Tibial artery (tissue), 4 donors: ENCODE measurements around the gene NIP7.
A peak's percentile ranks its signal among the peaks of the same experiment; 100 is the strongest.

ENCODE experiments used
- DNase-seq, 2 donors: peaks; one replicate each; pipeline ENCODE4 v3.0.0-alpha.2; 2019
- H3K27ac ChIP-seq, 2 donors: fragments of 200-600 bp; sonication (generic) in 1 of 2; 1 replicate in 1 of 2; 2 replicates in 1 of 2; pipeline ENCODE4 v1.5.1; 2018 to 2019; ENCODE audit warnings: mild to moderate bottlenecking in 1 of 2
- H3K27me3 ChIP-seq, 2 donors: fragments of 200-600 bp; sonication (generic) in 1 of 2; one replicate each; pipeline versions ENCODE4 v1.5.1 to v1.6.0; 2016 to 2019
- H3K36me3 ChIP-seq, 3 donors: fragments of 200-600 bp; sonication (generic) in 2 of 3; one replicate each; pipeline ENCODE4 v1.5.1; 2016 to 2019; ENCODE audit warnings: mild to moderate bottlenecking in 2 of 3
- H3K4me1 ChIP-seq, 4 donors: fragments of 200-600 bp; sonication (generic) in 2 of 4; 1 replicate in 3 of 4; 2 replicates in 1 of 4; pipeline ENCODE4 v1.5.1; 2016 to 2019
- H3K4me3 ChIP-seq, 2 donors: fragments of 200-600 bp; sonication (generic) in 1 of 2; 1 replicate in 1 of 2; 2 replicates in 1 of 2; pipeline ENCODE4 v1.5.1; 2018 to 2019; ENCODE audit warnings: mild to moderate bottlenecking in 2 of 2
- H3K9me3 ChIP-seq, 3 donors: fragments of 200-600 bp; sonication (generic) in 1 of 3; one replicate each; pipeline ENCODE4 v1.5.1; 2016 to 2019
- intact Hi-C: fragments of 100-400 bp; cut with DNase I; formaldehyde crosslinking; loops from one replicate; pipeline ENCODE4 v1.15.0; 2023; ENCODE audit warnings: low total_unique reads
- TF ChIP-seq, protein P1 (sequence below), 2 experiments: fragments of 200-600 bp in 1 of 2; fragments of 450-650 bp in 1 of 2; IDR thresholded peaks; one replicate each; pipeline ENCODE4 v1.5.1; 2017 to 2019; ENCODE audit warnings: antibody characterized with exemption in 2 of 2, mild to moderate bottlenecking in 1 of 2, moderate library complexity in 1 of 2

The NIP7 gene

DNA sequence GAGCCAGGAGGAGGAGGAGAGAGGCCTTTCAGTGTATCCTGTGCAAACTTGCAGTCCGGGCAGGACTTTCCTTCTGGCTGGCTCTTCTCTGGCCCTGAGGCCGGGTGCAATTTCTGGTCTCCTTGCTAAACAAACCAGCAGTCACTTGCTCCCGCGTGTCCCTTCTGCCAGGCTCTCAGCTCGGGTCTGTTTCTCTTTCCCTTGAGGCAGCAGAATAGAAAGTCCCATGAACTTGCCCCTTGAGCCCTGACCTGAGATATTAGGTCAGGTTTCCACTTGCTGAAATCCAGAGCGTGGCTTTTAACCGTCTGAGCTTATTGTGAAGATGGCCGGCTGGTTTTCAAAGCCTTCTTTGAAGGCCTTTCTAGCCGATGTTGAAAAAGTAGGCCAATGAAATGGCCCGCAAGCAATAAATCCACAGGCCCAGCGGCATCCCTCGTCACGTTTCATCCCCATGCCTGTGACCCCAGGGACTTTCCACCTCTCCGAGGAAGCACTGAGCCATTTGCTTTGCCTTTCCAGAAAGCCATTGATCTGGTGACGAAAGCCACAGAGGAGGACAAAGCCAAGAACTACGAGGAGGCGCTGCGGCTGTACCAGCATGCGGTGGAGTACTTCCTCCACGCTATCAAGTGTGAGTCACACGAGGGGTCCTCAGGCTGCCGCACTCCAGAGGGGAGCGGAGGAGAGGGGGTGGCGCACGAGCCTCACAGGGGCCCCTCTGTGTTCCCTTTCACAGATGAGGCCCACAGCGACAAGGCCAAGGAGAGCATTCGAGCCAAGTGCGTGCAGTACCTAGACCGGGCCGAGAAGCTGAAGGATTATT is 23.9 kb upstream of the NIP7 start:
- Histone ChIP-seq H3K27ac (no peak overlapping the region), H3K27me3 (no peaks in the 10 kb centered on the region), H3K36me3 (peaks cover 53 to 76% (median 55%) of the 10 kb centered on the region in 3 donors), H3K4me1 (peaks cover 3 to 23% (median 17%) of the 10 kb centered on the region in 4 donors), H3K9me3 (no peaks in the 10 kb centered on the region), H3K4me3 (no peak overlapping the region)
- TF ChIP-seq, protein P1, sequence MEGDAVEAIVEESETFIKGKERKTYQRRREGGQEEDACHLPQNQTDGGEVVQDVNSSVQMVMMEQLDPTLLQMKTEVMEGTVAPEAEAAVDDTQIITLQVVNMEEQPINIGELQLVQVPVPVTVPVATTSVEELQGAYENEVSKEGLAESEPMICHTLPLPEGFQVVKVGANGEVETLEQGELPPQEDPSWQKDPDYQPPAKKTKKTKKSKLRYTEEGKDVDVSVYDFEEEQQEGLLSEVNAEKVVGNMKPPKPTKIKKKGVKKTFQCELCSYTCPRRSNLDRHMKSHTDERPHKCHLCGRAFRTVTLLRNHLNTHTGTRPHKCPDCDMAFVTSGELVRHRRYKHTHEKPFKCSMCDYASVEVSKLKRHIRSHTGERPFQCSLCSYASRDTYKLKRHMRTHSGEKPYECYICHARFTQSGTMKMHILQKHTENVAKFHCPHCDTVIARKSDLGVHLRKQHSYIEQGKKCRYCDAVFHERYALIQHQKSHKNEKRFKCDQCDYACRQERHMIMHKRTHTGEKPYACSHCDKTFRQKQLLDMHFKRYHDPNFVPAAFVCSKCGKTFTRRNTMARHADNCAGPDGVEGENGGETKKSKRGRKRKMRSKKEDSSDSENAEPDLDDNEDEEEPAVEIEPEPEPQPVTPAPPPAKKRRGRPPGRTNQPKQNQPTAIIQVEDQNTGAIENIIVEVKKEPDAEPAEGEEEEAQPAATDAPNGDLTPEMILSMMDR (IDR thresholded peaks at IDR 0.05), result no peak
- intact Hi-C loops, result no loop called here
- DNase-seq, result no peak

DNA sequence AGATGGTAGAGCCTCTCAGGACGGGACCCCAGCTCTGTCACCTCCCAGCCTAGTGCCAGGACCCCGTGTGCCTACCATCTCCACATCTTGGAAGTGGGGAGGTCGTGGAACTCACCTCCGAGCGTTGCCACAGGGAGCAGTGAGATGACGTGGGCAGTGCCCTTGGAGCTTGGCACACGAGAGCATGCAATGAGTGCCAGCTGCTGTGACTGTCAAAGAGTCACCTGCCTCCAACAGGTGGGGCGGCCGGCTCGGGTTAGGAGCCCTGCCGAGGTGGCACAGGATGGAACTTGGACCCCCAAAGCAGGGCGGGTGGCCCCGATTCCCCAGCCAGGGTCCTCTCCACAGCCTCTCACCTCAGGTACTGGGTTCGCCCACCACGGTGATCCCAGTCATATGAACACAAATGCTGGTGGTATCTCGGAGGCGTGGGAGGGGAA is 23.0 kb upstream of the NIP7 start:
- no peaks in the 10 kb centered on the region for H3K27me3 ChIP-seq
- no peak overlapping the region for H3K27ac ChIP-seq
- TF ChIP-seq, protein P1 (IDR thresholded peaks at IDR 0.05), result no peak
- no peak overlapping the region for H3K4me3 ChIP-seq
- H3K4me1 ChIP-seq, result peaks cover 0 to 23% (median 17%) of the 10 kb centered on the region in 4 donors
- H3K9me3 ChIP-seq, result no peaks in the 10 kb centered on the region
- H3K36me3 ChIP-seq, result peaks cover 62 to 80% (median 64%) of the 10 kb centered on the region in 3 donors
- intact Hi-C loops, result no loop called here
- no peak for DNase-seq

DNA sequence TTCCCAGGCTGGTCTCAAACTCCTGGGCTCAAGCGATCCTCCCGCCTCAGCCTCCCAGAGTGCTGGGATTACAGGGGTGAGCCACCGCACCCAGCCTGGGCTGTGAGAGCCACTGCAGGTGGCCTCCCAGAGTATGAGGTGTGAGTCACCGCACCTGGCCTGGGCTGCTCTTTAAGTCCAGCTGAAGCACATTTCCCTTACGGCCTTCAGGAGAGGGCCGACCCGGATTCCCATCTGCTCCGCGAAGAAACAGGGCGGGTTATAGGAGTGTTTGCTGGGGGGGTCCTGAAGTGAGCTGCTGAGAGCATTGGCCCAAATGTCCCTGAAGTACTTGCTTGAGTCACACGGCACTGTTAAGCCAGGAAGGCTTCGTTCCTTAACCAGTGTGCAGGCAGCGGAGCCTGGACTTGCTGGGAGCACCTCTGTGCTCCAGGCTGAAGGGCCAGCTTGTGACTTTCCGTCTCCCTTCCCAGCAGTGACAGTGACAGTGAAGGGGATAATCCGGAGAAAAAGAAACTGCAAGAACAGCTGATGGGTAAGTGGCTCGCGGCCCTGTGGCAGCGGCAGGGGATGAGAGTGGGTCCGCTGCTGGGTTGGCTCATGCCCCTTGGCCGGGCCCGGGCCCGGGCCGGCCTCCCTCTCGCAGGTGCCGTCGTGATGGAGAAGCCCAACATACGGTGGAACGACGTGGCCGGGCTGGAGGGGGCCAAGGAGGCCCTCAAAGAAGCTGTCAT is 21.2 kb upstream of the NIP7 start:
- H3K4me1 ChIP-seq, result peaks cover 0 to 8% (median under 1%) of the 10 kb centered on the region in 4 donors
- no peak overlapping the region for H3K27ac ChIP-seq
- H3K36me3 ChIP-seq, result peaks cover 80 to 97% (median 82%) of the 10 kb centered on the region in 3 donors
- intact Hi-C loops, result no loop called here
- TF ChIP-seq, protein P1 (IDR thresholded peaks at IDR 0.05), result no peak
- no peak for DNase-seq
- H3K4me3 ChIP-seq, result no peak overlapping the region
- H3K9me3 ChIP-seq, result no peaks in the 10 kb centered on the region
- no peaks in the 10 kb centered on the region for H3K27me3 ChIP-seq

DNA sequence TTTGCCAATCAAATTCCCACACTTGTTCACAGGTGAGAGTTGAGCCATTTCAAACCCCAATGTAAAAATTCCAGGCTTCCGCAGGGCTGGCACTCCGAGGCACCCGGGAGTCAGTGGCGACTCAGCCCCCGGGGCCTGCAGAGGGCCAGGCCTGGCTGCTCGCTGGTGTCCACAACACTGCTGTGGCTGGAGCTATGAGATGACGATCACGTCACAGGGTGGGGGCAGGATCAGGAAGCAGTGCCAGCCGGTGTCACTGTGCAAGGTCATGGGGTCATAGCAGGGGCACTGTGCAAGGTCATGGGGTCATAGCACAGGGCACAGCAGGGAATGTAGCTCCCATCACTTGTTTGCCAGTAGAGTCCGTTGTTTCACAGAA is 20.7 kb upstream of the NIP7 start:
- TF ChIP-seq, protein P1 (IDR thresholded peaks at IDR 0.05), result no peak

DNA sequence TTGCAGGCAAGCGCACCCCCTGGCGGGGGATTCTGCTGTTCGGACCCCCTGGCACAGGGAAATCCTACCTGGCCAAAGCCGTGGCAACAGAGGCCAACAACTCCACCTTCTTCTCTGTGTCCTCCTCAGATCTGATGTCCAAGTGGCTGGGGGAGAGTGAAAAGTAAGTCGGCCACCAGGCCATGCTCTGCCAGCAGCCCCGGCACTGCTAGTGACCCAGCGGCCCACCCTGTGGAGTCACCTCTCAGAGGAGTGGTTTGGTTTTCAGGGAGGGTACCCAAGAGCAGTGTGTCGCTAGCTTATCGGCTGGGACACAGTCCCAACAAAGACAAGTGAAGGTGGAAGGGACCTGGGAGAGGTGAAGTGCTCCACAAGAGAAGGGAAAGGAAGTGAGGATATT is 20.2 kb upstream of the NIP7 start:
- no peak for DNase-seq
- intact Hi-C loops, result no loop called here

More for the DNA sequence above, 20.7 kb upstream of the NIP7 start:
- H3K4me3 ChIP-seq, result no peak overlapping the region
- intact Hi-C loops, result no loop called here
- peaks cover 82 to 99% (median 87%) of the 10 kb centered on the region in 3 donors for H3K36me3 ChIP-seq
- H3K27me3 ChIP-seq, result no peaks in the 10 kb centered on the region
- peak in 1 of 2 donors; percentile 9 for DNase-seq
- H3K4me1 ChIP-seq, result peaks cover 0 to 2% (median 0%) of the 10 kb centered on the region in 4 donors
- no peaks in the 10 kb centered on the region for H3K9me3 ChIP-seq
- no peak overlapping the region for H3K27ac ChIP-seq

More for the DNA sequence above, 20.2 kb upstream of the NIP7 start:
- Histone ChIP-seq H3K4me3 (no peak overlapping the region), H3K36me3 (peaks cover 86 to 99% (median 92%) of the 10 kb centered on the region in 3 donors), H3K27me3 (no peaks in the 10 kb centered on the region), H3K4me1 (no peaks in the 10 kb centered on the region), H3K9me3 (no peaks in the 10 kb centered on the region), H3K27ac (no peak overlapping the region)
- TF ChIP-seq, protein P1 (IDR thresholded peaks at IDR 0.05), result no peak
